Fibroblast of lung (primary cell): ENCODE results near the gene BCAN. TPM values are rescaled to one million over a fixed set of nuclear protein-coding genes. Genes with fewer than 3 reads are reported as not detected.

ENCODE experiments used
- DNase-seq, 2 donors: peaks; one replicate each; pipeline versions ENCODE4 v3.0.0 to v3.0.0-alpha.2; 2010; ENCODE audit warnings: low read depth in 2 of 2
- H2AFZ ChIP-seq: 2 replicates; pipeline ENCODE4 v1.5.1; 2012; ENCODE audit warnings: low read length, control low read depth, inconsistent platforms
- H3K27ac ChIP-seq: 2 replicates; pipeline ENCODE4 v1.5.1; 2011; ENCODE audit warnings: low read length, control low read depth; ENCODE audit not compliant: insufficient read depth
- H3K27me3 ChIP-seq: 2 replicates; pipeline ENCODE4 v1.5.1; 2011; ENCODE audit warnings: mild to moderate bottlenecking, low read length; ENCODE audit not compliant: control insufficient read depth, insufficient read depth
- H3K36me3 ChIP-seq: 2 replicates; pipeline ENCODE4 v1.5.1; 2011; ENCODE audit warnings: low read length; ENCODE audit not compliant: control insufficient read depth, insufficient read depth
- H3K4me1 ChIP-seq: 2 replicates; pipeline ENCODE4 v1.5.1; 2011; ENCODE audit warnings: low read length; ENCODE audit not compliant: control insufficient read depth, insufficient read depth; ENCODE audit errors: extremely low read depth
- H3K4me2 ChIP-seq: 2 replicates; pipeline ENCODE4 v1.5.1; 2011; ENCODE audit warnings: low read length, control low read depth; ENCODE audit not compliant: insufficient read depth; ENCODE audit errors: extremely low read depth
- H3K4me3 ChIP-seq, 4 experiments: fragments of 200-600 bp in 1 of 4; sonication (generic) in 1 of 4; replicated peaks in 1 of 4; 2 replicates each; pipeline ENCODE4 v1.5.1; 2011 to 2016; ENCODE audit warnings: low read length in 4 of 4, low read depth in 3 of 4, mild to moderate bottlenecking in 3 of 4, control low read depth in 2 of 4, inconsistent platforms in 1 of 4, mixed read lengths in 1 of 4; ENCODE audit not compliant: insufficient read depth in 1 of 4; ENCODE audit errors: control extremely low read depth in 1 of 4
- H3K79me2 ChIP-seq: 2 replicates; pipeline ENCODE4 v1.5.1; 2012; ENCODE audit warnings: mild to moderate bottlenecking, low read length, inconsistent platforms; ENCODE audit not compliant: control insufficient read depth, insufficient read depth
- H3K9ac ChIP-seq: 2 replicates; pipeline ENCODE4 v1.5.1; 2011; ENCODE audit warnings: mild to moderate bottlenecking, low read length, control low read depth; ENCODE audit not compliant: insufficient read depth
- H3K9me3 ChIP-seq: 2 replicates; pipeline ENCODE4 v1.5.1; 2012; ENCODE audit warnings: low read depth, low read length; ENCODE audit not compliant: control insufficient read depth, insufficient read depth
- H4K20me1 ChIP-seq: 2 replicates; pipeline ENCODE4 v1.5.1; 2011; ENCODE audit warnings: low read length; ENCODE audit not compliant: control insufficient read depth, insufficient read depth; ENCODE audit errors: extremely low read depth
- EZH2 ChIP-seq: IDR thresholded peaks from 2 replicates; pipeline ENCODE4 v1.5.1; 2012; ENCODE audit warnings: low read length, control low read depth, mild to moderate bottlenecking; ENCODE audit errors: missing control alignments
- polyA plus RNA-seq, 2 donors: library from polyadenylated mRNA; depleted of rRNA in 1 of 2; stranded (reverse) in 1 of 2; unstranded in 1 of 2; fragments of >200 nt; gene quantifications; 2 replicates each; pipeline ENCODE4 v1.2.1, GENCODE V29; 2011 to 2012; ENCODE audit warnings: missing spikeins in 1 of 2
- total RNA-seq: library from RNA; depleted of rRNA; stranded (reverse); fragments of >200 nt; gene quantifications from 2 replicates; pipeline ENCODE4 v1.2.1, GENCODE V29; 2014
- TF ChIP-seq, protein P1 (sequence below), 2 donors: IDR thresholded peaks in 1 of 2; conservative IDR thresholded peaks in 1 of 2; 1 replicate in 1 of 2; 2 replicates in 1 of 2; pipeline ENCODE4 v1.5.1; 2011 to 2012; ENCODE audit warnings: low read length in 2 of 2, control low read depth in 1 of 2, inconsistent platforms in 1 of 2, low read depth in 1 of 2, mild to moderate bottlenecking in 1 of 2

BCAN gene
- total and polyA plus RNA-seq, 2 donors (not counting 1 experiment from before 2014, with no cell fraction given): 0.03 TPM; not detected in 1

DNA sequence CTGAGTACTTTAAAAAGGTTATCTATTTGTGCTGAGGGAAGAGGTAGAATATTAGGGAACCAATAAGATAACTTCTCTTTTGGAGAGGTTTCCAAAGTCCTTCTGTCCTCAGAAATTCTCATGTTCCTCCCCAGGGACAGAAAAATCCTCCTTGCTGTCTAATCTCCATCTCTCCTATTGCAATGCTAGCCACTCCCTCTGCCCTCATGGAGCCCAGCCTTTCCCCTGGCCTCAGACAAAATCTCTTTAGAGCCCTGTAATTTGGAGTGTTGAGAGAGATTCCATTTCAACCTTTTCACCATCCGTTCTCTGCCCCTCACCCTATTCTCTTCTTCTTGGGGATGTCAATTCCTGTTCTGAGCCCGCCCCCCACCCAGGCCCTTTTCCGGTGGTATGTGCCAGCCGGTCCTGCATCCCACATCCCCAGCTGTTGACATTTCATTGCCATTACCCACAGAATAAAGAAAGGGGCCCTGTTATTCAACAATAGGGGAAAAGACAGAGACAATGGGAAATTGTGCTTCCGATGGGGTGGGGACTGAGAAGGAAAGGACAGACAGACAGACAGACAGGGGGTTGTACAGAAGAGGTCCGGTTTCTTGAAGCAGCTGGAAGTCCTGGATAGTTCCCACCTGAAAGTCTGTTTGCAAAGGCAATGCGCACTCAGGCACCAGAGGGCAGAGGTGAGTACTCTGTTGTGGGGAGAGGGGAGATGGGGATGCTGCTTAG lies 22.9 kb upstream of the BCAN start, which contains the start of gene HAPLN2:
Gene HAPLN2 (plus strand): TSS at position 563 of the 729 bp plus-strand sequence. CDS start 4,076 bp downstream, outside the sequence.
- TF ChIP-seq, protein P1, sequence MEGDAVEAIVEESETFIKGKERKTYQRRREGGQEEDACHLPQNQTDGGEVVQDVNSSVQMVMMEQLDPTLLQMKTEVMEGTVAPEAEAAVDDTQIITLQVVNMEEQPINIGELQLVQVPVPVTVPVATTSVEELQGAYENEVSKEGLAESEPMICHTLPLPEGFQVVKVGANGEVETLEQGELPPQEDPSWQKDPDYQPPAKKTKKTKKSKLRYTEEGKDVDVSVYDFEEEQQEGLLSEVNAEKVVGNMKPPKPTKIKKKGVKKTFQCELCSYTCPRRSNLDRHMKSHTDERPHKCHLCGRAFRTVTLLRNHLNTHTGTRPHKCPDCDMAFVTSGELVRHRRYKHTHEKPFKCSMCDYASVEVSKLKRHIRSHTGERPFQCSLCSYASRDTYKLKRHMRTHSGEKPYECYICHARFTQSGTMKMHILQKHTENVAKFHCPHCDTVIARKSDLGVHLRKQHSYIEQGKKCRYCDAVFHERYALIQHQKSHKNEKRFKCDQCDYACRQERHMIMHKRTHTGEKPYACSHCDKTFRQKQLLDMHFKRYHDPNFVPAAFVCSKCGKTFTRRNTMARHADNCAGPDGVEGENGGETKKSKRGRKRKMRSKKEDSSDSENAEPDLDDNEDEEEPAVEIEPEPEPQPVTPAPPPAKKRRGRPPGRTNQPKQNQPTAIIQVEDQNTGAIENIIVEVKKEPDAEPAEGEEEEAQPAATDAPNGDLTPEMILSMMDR (conservative IDR thresholded peaks at IDR 0.05 in 1 of 2, IDR thresholded peaks at IDR 0.05 in 1 of 2; ENCODE audit: low read depth in 1 of 2, low read length in 2 of 2): peak; percentile 21 to 45
- TF ChIP-seq EZH2: no peak
- H3K27me3 ChIP-seq: peaks cover 44% of the 10 kb centered on the region
- no peaks in the 10 kb centered on the region for H4K20me1 ChIP-seq
- no peaks in the 10 kb centered on the region for H3K4me1 ChIP-seq
- H3K27ac ChIP-seq: no peak within 1 kb of the TSS
- H2AFZ ChIP-seq: no peak within 1 kb of the TSS
- H3K9ac ChIP-seq: no peak within 1 kb of the TSS
- no peaks in the 10 kb centered on the region for H3K9me3 ChIP-seq
- DNase-seq: no peak
- no peak within 1 kb of the TSS for H3K4me3 ChIP-seq
- H3K4me2 ChIP-seq: no peak within 1 kb of the TSS
- no peaks in the 10 kb centered on the region for H3K79me2 ChIP-seq
- H3K36me3 ChIP-seq: no peaks in the 10 kb centered on the region

DNA sequence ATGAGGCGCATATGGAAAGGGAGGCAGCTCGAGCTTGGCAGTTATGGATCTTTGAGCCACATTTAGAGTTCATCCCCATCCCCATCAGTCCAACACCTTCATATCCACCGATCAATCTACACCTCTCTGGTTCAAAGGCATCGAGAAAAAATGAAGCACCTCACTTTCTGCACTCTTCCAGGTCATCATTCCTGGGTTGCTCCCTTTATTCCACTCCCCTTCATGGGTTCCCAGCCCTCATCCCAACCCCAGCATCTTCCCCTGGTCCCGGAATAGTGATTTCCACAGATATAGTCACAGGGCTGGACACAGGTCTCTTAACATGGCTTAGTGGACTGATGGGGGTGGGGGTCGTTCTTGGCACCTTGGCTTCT lies 22.3 kb upstream of the BCAN start:
- Histone ChIP-seq H3K4me3 (no peak overlapping the region), H3K4me2 (no peak overlapping the region), H3K9ac (no peak overlapping the region), H3K79me2 (no peaks in the 10 kb centered on the region), H3K36me3 (no peaks in the 10 kb centered on the region), H3K27ac (no peak overlapping the region), H3K4me1 (no peaks in the 10 kb centered on the region), H4K20me1 (no peaks in the 10 kb centered on the region), H3K27me3 (peaks cover 49% of the 10 kb centered on the region), H2AFZ (no peak overlapping the region), H3K9me3 (no peaks in the 10 kb centered on the region)
- TF ChIP-seq, protein P1 (conservative IDR thresholded peaks at IDR 0.05 in 1 of 2, IDR thresholded peaks at IDR 0.05 in 1 of 2; ENCODE audit: low read depth in 1 of 2, low read length in 2 of 2): no peak
- no peak for TF ChIP-seq EZH2
- no peak for DNase-seq

DNA sequence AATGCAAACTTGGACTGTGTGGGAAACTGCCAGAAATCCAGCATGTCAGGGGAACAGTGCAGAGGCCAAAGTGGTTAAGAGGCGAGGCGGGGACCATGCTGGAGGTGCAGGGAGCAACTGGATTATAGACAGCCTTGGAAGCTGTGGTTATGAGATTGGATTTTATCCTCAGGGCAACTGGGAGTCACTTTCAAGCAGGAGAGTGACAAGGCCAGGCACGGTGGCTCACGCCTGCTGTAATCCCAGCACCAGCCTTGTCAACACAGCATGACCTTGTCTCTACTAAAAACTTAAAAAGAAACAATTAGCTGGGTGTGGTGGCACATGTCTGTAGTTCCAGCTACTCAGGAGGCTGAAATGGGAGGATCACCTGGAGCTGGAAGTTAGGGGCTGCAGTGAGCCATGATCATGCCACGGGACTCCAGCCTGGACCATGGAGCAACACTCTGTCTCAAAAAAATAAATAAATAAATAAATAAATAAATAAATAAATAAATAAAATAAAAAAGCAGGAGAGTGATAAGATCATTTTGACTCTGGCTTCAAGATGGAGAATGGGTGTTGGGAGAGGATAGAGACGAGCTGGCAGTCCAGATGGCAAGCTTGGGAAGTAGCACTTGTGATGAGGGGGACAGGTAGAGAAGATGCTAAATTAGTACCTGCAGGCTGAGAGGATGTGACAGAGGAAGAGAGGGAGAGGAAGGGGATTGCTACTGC lies 19.2 kb upstream of the BCAN start:
- H2AFZ ChIP-seq: no peak overlapping the region
- peaks cover 62% of the 10 kb centered on the region for H3K27me3 ChIP-seq
- no peaks in the 10 kb centered on the region for H4K20me1 ChIP-seq
- no peak overlapping the region for H3K4me2 ChIP-seq
- DNase-seq: no peak
- no peak overlapping the region for H3K4me3 ChIP-seq
- H3K4me1 ChIP-seq: no peaks in the 10 kb centered on the region
- H3K9me3 ChIP-seq: no peaks in the 10 kb centered on the region
- no peak overlapping the region for H3K27ac ChIP-seq
- no peaks in the 10 kb centered on the region for H3K36me3 ChIP-seq
- H3K79me2 ChIP-seq: no peaks in the 10 kb centered on the region
- no peak overlapping the region for H3K9ac ChIP-seq
- TF ChIP-seq EZH2: peak; percentile 73
- TF ChIP-seq, protein P1 (conservative IDR thresholded peaks at IDR 0.05 in 1 of 2, IDR thresholded peaks at IDR 0.05 in 1 of 2; ENCODE audit: low read depth in 1 of 2, low read length in 2 of 2): no peak
